Fibroblast of skin of abdomen (primary cell): ENCODE measurements around the gene MYOF.
"Not testable (repeated sequence)": the region's sequence is repeated elsewhere in the genome, so short reads cannot be mapped to it uniquely, and the experiment has no call there.

Experiments
- DNase-seq: peaks from one replicate; pipeline ENCODE4 v3.0.0-alpha.2; 2013

MYOF gene

GRCh38 chr10:93288679-93289634 is 193.2 kb downstream of the MYOF start:
- DNase-seq = peak; percentile 97

DNA sequence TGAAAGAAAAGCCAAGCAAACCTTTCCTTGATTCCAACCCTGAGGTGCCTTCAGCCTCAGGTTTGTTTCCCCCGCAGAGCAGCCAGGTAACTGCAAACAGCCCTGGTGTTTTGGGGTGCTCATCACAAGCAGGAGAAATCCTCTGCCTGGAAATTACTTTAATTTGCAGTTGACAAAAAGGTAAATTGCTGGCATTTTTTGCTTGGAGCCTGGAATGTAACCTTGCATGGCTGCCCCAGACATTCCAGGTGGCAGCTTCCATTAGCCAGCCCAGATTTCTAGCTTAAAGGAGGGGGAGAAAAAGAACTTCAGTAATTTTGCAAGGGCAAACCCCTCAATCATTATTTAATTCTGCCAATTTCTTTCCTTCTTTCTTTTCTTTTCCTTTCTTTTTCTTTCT is 194.4 kb downstream of the MYOF start:
- no peak for DNase-seq

- DNase-seq = not testable (repeated sequence)
Measured at GRCh38 chr10:93284246-93284645, 197.9 kb downstream of the MYOF start.

DNA sequence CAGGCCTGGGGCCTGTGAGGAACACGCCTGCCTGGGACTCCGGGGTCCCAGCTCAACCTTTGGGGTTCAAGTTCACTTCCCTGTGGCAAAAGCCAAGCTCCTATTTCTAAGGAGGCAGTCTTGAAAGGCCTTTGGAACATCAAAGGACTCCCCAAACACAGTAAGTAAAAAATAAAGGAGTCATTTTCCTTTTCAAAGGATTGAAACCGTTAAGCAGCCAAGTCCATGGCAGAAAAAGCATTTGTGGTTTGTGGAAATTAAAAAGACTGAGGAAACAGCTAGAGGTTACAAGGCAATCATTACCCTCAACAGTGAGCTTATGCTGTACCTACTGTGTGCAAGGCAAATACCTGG is 200.8 kb downstream of the MYOF start:
- no peak for DNase-seq

DNA sequence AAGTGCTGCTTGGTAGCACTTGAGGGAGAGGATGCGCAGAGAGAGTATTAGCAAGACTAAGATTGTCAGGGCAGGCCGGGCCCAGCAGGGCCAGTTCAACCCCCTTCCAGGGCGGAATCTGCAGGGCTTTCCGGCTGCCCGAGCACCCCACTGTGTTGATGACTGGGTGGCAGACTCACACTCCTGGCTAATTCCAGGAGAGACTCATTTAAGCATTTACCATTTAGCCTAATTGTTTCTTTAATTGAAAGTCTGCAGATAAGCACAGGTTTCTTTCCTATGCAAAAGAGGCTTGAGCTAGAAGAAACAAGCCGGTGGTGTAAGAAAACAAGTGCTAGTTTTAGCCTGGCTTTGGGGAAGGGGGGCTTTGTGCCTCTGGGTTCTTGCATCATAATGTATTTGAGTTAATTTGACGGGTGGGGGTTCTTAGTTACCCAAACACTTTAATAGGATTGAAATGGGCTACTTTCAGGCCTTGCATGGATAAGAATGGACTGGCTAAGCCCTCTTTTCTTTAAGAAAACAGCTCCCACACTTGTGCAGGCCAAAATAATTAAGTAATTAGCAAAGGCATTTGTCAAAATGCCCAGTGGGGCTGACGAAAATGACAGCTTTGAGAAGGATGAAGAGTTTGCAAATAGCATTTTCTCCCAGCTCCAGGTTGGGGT is 201.3 kb downstream of the MYOF start:
- DNase-seq = no peak

DNA sequence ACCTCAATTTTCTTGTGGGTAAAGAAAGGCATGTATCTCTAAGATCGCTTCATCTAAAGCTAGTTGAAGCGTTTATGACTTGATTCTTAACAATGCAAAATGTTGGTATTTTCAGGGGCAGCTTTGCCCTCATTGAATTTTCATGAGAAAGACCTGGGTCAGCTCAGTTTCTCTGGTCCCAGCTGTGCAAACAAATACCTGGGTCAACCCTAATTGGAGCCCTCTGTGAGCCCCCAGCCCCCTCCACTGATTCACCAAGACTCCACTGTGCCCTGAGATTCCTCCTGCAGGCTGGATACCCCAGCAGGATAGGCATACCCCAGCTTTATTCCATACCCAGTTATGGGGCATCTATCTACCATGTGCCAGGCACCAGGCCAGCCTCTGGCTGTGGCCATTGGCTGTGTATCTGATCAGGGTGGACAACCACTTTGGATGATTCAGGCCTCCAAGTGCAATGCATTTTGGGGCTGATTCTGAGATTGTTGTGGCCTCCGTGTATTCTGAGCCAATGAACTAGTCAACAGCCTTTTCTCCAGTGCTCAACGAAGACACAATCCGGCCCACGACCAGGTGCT is 201.9 kb downstream of the MYOF start:
- DNase-seq = no peak

DNA sequence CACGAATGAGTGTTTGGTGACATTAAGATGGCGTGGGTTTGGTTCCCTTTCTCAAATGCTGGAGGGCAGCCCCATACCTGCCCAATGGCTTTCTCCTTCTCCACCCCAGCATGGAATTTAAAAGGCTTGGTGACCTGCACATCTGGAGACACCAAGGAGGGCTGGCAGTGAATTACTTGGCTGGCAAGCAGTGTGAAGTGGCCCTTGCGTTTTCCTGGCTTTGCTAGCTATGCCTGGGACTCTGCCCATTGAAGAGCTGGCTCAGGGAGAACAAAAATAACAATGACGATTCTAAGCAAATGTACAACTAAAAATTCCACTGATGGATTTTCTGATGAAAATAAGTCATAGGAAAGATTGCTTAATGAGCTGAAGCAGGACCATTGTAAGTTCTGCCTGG is 204.8 kb downstream of the MYOF start:
- DNase-seq = no peak

GRCh38 chr10:93274419-93274818 is 207.7 kb downstream of the MYOF start:
- DNase-seq = no peak

DNA sequence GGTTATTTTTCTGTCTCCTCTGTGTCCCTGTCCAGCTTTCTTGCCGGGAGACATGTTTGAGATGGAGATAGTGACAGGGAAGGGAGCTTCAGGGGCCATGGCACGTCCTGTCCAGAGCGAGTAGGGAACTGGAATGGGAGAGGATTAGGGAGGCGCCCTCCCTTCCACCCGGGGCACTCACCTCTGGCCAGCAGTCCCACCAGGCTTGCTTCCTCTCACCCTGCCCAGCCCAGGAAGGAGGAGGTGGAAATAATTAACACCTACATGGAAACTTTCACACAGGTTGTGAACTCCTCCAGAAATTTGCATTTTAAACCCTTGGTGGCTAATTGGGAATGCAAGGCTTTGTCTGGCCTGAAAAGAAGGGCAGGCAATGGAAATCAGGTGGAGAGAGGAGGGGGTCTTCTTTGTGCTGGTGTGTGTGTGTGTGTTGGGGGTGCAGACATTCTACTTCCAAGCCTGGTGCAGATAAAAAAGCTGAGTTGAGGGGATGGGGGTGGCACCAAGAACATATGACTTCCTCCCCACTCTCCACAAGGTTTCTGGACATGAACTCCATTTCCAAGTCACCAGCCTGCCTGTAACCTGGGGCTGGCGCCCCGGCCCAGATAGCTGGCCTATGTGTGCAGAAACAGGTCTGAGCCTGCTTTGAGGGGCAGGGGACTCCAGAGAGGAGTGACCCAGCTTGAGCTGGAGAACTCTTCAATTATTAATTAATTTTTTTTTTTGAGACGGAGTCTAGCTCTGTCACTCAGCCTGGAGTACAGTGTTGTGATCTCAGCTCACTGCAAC is 209.1 kb downstream of the MYOF start:
- DNase-seq = no peak

DNA sequence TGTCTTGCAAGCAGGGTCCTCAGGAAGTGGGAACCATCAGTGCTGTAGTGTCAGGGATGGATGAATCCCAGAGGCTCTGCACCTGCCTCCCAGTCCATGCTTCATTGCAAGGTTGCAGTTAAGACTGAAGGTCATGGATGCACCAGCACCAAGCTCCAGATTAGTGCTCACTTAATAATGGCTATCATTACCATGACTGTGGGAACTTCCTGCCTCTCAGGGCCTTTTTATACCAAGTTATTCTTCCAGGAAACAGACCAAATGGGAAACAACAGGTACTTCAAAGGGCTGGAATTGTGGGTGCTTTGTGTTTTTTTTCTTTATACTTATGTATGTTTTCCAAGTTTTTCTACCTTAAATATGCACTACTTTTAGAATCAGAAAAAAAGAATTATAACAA is 210.8 kb downstream of the MYOF start:
- DNase-seq = no peak

- DNase-seq = no peak
Measured at GRCh38 chr10:93269281-93269680, 212.9 kb downstream of the MYOF start.

- no peak for DNase-seq
Measured at GRCh38 chr10:93268021-93268420, 214.1 kb downstream of the MYOF start.

- no peak for DNase-seq
Measured at GRCh38 chr10:93267521-93267920, 214.6 kb downstream of the MYOF start.

DNA sequence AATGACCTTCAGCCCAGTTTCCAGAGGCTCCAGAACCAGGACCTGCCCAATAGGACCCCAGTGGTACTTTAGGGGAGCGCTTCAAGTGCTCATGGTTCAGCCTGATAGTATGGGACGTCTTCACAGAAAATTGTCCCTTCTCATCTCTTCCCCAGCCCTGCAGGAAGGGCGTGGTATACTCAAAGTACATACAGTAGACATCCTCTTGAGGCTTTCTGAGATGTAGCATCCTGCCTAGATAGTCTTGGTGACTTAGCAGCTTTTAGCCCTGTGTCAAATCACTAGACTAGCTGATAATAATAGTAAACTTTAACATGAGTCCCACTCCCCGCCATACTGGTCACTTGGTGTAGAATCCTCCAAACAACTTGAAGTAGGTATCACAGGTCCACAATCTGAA is 215.3 kb downstream of the MYOF start:
- DNase-seq = no peak

GRCh38 chr10:93261961-93262610 is 220.0 kb downstream of the MYOF start:
- no peak for DNase-seq

- DNase-seq = no peak
Measured at GRCh38 chr10:93261089-93261488, 221.0 kb downstream of the MYOF start.

DNA sequence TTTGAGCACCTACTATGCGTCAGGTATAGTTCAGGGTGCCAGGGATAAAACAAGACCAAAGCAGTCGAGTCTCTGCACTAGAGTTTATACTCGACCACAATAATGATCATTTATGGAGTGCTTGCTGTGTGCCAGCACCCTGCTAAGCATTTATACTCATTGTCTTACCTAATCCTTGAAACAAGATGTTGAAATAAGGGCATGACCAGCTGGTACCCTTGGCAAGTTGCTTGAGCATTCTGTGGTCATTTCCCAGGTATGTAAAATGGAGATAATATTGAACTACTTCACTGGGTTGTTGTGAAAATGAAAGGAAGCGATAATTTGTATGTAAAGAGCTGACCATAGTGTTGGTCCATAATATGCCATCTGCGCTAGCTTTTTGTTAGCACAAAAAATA is 223.0 kb downstream of the MYOF start:
- no peak for DNase-seq
